Stromal cell of bone marrow (primary cell): Measurements from ENCODE around the gene ATG2B.
A peak's percentile ranks its signal among the peaks of the same experiment; 100 is the strongest.

Experiments
- DNase-seq: peaks from one replicate; pipeline ENCODE4 v3.0.0-alpha.2; 2012; ENCODE audit warnings: low read depth

Gene ATG2B

DNA sequence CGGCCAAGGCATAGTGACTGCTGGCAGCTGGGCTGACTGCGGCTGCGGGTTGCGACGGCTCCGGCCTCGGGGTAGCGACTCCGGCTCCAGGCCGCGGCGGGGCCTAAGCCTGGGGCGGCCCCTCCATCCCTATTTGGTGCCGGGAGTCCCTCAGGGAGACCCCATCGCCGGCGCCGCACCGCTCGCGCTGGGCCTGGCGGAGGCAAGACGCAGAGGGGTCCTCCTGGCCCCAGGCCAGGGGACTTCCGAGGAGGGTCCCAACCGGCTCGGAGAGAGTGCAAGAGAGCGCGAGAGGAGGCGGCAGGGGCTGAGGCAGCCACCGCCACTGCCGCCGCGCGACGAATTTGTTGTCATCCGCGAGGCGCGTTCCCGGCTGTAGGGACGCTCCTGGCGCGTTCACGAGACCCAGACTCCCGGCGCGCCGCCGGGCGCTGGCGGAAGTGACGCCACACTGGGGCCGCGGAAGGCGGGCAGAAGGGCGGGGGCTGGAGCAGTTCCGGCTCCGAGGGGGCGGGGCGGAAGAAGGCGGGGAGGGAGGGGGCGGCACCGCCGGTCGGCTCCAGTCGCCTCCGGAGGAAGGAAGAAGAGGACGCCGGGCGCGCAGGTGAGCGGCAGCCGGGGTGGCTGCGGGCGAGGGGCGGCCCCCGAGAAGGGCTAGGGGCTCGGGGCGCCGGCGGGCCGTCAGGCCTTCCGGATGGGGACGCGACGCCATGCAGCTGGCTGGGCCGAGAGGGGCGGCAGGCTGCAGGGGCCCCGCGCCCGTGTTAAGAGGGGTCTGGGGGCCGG, at the start of gene ATG2B, which contains the start of gene GSKIP:
Gene ATG2B, minus strand, starts transcription at position 377 of the 786 bp plus-strand sequence. Its CDS starts 365 bp downstream, at position 12.
Gene GSKIP, plus strand, starts transcription at position 562 of the 786 bp plus-strand sequence. CDS start 18,722 bp downstream, outside the sequence.
- peak; percentile 80 for DNase-seq

DNA sequence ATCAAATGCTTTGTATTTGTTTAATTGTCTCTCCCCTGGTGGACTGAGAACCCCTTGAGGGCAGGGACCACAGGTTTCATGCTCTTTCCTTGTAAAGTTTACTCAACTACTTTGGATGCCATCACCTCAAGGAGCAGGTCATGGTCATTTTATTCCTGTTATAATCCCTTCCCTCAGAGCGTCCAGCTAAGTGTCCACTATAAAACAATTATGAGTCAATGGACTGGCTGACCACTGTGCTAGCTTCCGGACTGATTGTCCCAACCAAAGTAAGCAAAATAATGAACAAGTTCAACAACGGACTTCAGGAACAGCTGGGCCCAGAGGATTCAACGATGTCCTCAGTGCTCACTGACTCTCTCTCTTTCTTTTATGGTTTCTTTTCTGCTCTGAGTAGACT, 47.0 kb upstream of the ATG2B start:
- DNase-seq: no peak

DNA sequence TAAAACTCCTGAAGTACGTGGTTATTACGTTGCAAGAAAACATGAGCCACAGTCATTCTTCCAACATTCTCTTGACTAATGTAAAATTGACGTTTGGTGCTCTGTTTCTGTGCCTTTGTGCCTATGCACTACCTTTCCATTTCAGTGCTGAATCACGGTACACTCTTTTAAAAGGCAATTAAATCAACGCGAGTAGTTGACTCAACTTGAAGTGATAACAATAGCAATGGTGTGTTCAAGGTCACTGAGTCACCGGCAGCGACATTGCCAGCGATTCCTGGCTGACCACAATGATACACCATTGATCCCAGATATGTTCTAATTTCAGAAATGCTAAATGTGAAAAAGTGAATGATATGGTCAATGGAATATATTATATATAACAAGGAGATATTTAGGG, 46.6 kb upstream of the ATG2B start:
- DNase-seq: no peak

DNA sequence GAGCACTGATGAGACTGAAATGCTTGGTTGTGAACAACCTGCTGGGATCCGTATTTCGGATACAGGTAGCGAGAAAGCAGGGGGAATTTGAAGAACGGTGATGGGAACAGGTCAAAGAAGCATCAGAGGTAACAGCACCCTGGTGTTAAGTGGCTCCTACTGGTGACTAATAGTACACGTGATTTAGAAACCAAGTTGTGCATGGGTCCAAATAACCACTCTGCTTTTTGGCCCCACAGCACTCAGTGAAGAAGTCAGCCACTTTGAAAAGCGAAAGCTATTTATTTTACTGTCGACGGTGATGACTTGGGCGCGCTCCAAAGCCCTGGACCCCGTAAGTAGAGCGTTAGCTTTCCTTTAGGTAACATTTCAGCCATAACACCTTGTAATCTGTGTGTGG, 45.5 kb upstream of the ATG2B start:
- DNase-seq: no peak

DNA sequence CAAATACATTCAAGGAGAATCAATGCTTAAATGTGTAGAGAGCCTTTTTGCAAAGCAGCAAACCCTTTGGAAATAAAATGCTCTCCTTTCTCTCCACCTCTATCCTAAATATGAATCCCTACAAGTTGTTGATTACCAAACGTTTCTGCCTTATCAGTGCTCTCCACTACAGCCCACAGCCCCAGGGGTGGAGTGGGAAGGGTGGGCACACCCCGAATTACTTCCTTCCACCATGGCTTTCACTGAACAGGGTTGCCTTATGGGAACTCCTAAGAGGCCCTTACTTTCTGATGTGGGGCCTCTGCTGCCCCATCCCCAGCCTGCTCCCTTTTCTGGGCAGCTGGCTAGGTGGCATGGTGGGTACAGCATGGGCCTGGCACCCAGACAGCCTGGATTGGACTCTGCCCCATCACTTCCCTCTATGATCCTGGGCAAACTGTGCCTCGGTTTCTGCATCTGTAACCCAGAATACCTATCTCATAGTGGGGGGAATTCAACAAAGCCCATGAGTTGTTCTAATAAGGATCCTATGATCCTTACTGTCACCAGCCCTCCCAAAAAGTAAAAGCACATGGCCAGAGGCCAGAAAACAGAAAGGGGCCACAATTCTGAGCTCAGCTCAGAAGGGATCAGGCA, 44.9 kb upstream of the ATG2B start:
- DNase-seq: no peak

DNA sequence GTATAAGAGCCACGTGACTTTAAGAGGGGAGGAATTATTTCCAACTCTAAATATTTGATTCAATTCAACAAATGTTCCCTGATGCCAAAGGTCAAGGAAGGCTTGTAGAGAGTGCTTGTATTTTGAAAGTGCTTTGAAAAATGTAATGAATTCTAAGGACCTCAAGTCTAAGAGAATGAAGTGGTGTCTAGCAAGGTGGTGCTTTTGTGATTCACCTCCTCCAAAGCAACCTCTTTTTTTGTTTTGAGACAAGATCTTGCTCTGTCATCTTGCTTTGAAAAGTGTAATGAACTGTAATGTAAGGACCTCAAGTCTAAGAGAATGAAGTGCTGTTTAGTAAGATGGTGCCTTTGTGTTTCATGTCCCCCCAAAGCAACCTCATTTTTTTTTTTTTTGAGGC, 42.5 kb upstream of the ATG2B start:
- no peak for DNase-seq

- DNase-seq: no peak
Measured at GRCh38 chr14:96403409-96403808, 40.3 kb upstream of the ATG2B start.

GRCh38 chr14:96400495-96400894, 37.4 kb upstream of the ATG2B start:
- no peak for DNase-seq

DNA sequence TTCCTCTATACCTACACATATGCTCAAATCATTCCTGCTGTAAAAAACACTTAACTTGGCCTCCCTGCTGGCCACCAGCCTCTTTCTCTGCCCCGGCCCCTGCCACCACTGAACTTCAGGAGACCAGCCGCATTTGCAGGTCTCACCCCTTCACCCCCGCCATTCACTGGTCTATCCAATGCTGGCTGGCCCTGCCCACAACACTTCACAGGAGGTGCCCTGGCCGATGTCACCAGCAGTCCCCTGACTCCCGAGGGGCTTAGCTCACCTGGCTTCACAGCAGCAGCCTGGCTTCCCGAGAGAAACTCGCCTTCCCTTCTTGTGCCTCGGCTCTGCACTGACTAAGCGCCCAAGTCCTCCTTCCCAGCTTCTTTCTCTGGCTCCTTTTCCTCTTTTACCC, 36.3 kb upstream of the ATG2B start:
- DNase-seq: no peak

DNA sequence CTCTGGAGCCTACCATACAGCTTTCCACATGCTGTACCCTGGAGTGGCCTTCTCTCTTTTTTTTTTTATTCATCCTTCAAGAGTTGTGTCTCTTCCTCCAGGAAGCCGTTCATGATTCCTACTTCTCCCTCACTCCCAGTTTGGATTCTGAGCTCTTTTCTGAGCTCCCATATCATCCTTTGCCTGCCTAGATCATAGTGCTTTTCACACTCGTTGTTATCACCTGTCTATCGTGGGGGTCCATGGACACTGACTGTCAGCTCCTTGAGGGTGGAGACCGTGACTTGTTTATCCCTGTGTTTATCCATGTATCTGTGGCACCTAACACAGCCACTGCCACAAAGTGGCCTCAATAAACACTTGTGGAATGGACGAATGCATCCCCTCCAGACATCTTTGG, 35.8 kb upstream of the ATG2B start:
- no peak for DNase-seq

DNA sequence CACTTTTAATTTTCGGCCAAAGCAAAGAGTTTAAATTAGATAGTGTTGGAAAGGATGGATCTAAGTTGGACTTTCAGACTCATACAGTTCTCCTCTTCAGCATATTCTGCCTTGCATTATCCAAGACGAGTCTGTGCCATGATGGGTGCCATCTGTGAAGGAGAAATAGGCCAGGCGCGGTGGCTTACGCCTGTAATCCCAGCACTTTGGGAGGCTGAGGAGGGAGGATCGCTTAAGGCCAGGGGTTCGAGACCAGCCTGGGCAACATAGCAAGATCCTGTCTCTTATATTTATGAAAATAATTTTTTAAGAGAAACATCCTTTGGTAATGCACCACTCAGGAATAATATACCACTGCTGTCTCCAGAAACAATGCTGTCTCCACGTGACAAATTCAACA, 35.3 kb upstream of the ATG2B start:
- DNase-seq: no peak

DNA sequence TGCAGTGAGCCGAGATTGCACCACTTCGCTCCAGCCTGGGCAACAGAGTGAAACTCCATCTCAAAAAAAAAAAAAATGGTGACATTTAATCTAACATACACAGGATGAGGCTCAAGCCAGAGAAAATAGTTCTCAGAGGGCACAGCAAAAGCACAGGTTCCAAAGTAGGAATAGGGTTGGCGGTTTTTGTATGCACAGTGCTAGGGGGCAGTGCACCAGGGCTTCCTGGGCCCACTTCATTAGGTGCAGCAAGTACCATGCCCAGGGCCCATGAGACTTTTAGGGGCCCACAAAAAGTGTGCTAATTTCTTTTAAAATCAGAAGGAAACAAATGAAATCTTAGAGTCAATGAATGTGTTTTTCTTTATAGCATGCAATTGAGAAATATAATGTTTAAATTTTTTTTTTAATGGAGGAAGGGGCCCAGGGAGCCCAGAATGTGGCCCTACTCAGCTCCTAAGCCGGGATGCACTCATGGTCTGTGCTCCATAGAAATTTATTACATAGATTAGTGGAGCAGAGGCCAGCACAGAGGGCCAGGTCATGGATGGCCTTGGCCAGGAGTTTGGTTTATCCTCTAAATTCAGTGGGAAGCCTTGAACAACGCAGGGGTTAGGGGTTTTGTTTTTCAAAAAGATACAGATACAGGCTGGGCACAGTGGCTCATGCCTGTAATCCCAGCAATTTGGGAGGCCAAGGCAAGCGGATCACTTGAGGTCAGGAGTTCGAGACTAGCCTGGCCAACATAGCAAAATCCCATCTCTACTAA, 31.1 kb upstream of the ATG2B start:
- no peak for DNase-seq

DNA sequence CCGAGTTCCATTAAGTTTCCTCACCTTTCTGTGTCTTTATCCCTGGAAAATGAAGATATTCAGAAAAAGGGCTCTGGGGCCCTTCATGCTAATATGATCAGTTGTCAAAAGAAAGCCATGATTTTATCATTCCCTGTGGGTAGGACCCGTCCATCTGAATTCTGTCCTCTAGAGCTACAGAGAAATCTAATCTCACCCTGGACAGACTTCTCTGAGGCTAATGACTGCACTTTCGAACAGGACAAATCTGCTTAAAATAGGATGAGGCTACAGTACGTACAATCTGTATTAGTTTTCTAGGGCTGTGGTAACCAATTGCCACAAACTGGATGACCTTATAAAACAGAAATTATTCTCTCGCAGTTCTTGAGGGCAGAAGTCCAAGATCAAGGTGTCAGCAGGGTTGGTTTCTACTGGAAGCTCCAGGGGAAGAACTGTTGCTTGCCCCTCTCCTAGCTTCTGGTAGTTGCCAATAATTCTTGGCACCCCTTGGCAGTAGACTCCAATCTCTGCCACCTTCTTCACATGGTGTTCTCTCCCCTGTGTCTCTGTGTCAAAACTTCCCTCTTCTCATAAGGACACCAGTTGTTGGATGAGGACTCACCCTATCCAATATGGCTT, 30.0 kb upstream of the ATG2B start:
- DNase-seq: no peak

DNA sequence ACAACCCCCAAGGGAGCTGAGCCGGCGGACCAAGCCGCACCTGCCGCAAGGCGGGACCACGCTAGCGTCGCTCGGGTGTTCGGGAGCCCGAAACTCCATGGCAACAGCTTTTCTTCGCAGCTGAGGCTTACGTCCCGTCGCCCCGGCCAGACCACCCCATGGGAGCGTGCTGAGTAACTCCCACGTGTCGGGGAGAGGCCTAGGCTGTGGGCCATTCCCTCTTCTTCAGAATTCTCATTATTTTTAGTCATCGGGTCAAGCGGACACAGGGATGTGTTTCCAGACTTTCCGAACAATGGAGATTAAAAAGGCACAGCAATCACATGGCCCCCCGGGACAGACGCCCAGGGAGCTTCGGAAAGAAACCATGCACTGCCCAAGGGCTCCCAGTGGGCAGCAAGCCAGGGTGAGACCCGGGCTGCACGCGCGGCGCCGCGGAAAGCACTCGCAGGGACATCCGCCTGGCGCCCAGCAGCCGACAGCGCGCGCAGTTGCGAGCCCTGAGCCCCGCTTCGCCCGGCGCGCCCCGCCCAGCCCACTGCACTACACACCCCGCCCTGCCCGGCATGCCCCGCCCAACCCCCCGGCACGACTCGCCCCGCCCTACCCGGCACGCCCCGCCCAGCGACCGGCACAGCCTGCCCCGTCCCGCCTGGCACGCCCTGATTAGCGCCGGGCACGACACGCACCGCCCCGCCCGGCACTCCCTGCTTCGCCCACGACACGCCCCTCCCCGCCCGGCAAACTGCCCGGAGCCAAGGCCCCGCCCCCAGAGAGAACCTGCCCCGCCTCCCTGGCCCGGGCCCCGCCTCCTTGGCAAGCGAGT, 28.4 kb upstream of the ATG2B start:
- peak; percentile 83 for DNase-seq

DNA sequence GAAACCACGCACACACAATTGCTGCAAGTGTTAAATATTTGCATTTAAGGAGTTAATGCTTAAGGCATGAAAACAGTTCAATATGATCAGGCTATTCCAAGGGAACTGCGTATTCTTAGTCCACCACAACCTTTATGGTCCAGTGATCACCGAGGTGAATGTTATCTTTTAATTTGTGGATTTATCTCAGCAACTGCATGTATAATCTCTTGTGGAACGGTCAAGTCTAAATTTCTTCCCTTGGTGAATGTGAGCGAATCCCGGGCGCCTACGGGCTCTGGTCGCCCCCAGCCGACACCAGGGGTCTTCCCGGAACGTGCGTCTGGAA, 27.8 kb upstream of the ATG2B start:
- no peak for DNase-seq

DNA sequence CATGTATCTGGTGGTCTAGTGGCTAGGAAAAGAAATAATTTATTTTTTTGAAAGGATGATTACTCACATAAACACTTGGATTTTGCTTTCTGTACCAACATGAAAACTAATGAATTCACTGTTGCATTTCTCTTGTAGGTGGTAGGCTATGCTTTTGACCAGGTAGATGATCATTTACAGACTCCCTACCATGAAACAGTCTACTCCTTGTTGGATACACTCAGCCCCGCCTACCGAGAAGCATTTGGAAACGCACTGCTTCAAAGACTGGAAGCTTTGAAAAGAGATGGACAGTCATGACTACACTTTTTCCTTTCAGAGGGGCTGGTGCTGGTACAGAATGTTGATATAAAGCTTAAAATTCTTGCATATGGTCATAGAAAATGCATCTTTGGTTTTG, 22.2 kb upstream of the ATG2B start:
- no peak for DNase-seq

DNA sequence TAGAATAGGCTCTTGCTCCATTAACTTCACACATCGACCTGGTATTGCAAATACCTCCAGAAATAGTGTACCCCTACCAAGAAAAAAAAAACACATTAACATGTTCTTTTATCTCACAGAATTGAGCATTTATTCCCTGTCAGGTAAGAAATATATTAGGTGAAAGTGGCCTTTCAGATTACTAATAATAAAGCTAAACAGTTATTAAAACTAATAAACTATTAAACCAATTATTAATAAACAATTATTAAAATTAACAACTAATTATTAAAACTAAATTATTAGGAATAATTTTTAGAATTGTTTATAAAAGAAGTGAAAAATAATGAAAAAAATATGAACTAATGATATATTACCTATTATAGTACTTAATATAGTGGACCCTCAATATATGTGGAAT, 21.6 kb upstream of the ATG2B start:
- no peak for DNase-seq

- DNase-seq: no peak
Measured at GRCh38 chr14:96384053-96384452, 20.9 kb upstream of the ATG2B start.

DNA sequence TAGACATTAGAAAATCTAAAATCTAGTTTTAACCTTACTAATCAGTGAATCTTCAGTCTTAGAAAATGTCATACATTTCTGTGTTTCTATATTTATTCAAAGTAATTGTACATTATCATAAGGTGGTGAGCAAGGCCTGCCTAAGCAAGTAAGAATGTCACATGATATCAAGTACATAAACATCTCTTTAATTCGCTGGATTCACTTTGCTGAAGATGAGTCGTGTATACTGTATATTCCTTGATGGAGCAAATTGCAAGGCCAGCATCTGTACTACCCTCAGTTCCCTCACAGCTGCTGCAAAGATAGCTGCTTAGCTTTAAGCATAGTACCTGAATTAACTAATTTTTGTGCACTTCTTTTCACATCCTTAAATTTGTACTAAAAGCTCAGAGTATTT, 20.3 kb upstream of the ATG2B start:
- DNase-seq: no peak

- DNase-seq: no peak
Measured at GRCh38 chr14:96380735-96381134, 17.6 kb upstream of the ATG2B start.

GRCh38 chr14:96376093-96376492, 13.0 kb upstream of the ATG2B start:
- DNase-seq: no peak

DNA sequence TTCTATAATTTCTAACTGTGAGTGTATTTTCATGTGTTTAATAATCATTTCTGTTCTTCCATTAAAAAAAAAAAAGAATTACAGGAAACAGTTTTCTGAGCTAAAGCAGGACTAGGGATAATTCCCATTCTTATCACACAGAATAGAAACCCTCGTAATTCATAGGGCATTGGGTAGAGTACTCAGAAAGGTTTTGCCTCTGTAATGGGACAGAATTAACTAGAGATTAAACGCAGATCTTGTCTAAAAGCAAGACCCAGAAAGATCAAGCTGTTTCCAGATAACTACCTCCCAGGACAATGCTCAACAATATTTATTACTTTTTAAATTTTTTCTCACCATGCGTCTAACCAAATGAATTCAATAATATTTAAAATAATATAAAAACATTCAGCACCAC, 10.4 kb upstream of the ATG2B start:
- no peak for DNase-seq
